ENCODE data around the gene PODXL. TPM values are rescaled to one million over a fixed set of nuclear protein-coding genes. Genes with fewer than 3 reads are reported as not detected.

Gene PODXL
- total and polyA plus RNA-seq, 2 of the 8 experiments (the other 6 are each of a cell fraction or from before 2014, with no cell fraction given), result 638 to 925 TPM

DNA sequence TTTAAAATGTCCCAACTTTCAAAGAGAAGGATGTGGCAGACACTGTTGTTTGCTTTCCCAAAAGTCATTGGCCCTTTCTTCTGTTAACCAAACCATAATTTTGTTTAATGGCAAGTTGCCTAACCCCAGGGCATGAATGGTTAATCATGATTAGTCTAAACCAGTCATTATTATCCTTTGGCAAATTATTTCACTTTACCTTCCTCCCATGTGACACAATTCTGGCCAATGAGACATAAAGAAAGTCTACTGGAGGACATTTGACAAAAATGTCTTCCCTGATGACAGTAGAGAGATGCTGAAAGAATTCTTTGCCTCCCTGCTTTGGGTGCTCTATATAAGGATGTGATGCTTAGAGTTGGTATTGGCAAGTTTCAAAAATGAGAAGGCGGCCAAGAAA is 101.9 kb downstream of the PODXL start:
- CTCF ChIA-PET (ENCODE audit: partially characterized antibody), result interaction anchor here (0.5 to 1.1 kb wide), 2 partner anchors 11 to 29 kb away, joined by 3 read pairs; no protein-coding TSS in a partner anchor
- DNase-seq (ENCODE audit: low read depth in 1 of 2, low spot score in 2 of 2), result no peak
- H3K56ac ChIP-seq (replicated peaks; ENCODE audit: insufficient read length, low read depth, low read length), result no peak overlapping the region
- no peak overlapping the region for H4K91ac ChIP-seq (replicated peaks; ENCODE audit: insufficient read length, low read length)
- H3K79me1 ChIP-seq (ENCODE audit: low read depth, low read length), result no peaks in the 10 kb centered on the region
- H3K4ac ChIP-seq (replicated peaks; ENCODE audit: insufficient read length, low read depth, low read length), result no peak overlapping the region
- no peak overlapping the region for H3K18ac ChIP-seq (ENCODE audit: extremely low read depth, low read length)
- no peak overlapping the region for H3K23ac ChIP-seq (ENCODE audit: insufficient read length)
- H3K9ac ChIP-seq (replicated peaks in 1 of 4; ENCODE audit: extremely low read depth in 1 of 4, low read depth in 3 of 4, low read length in 3 of 4), result no peak overlapping the region
- no peak overlapping the region for H3K4me3 ChIP-seq (ENCODE audit: extremely low read depth in 1 of 4, insufficient read depth in 2 of 4, low read depth in 3 of 4, low read length in 4 of 4)
- H3K36me3 ChIP-seq (ENCODE audit: control insufficient read depth in 2 of 4, insufficient read depth in 4 of 4, low read length in 3 of 4), result peaks cover 0 to 3% (median 0%) of the 10 kb centered on the region in 4 experiments; a peak in 2 of 8 replicates
- H2BK120ac ChIP-seq (replicated peaks; ENCODE audit: low read depth, low read length), result no peak overlapping the region
- H3K23me2 ChIP-seq (ENCODE audit: low read depth, low read length), result no peaks in the 10 kb centered on the region
- no peak overlapping the region for H2AK5ac ChIP-seq (ENCODE audit: low read depth, low read length)
- no peak overlapping the region for H2BK5ac ChIP-seq (ENCODE audit: low read depth, low read length)
- H3K4me1 ChIP-seq (replicated peaks in 1 of 4; ENCODE audit: control insufficient read depth in 3 of 4, insufficient read depth in 4 of 4, low read length in 3 of 4), result no peaks in the 10 kb centered on the region
- no peaks in the 10 kb centered on the region for H4K20me1 ChIP-seq (replicated peaks in 1 of 2; ENCODE audit: control insufficient read depth in 1 of 2, insufficient read depth in 2 of 2, low read length in 2 of 2)
- H4K8ac ChIP-seq (ENCODE audit: extremely low read depth, insufficient read depth, low read length), result no peak overlapping the region
- no peak for FAIRE-seq
- H3K9me3 ChIP-seq (ENCODE audit: insufficient read depth in 2 of 2, low read depth in 1 of 2, low read length in 1 of 2), result no peaks in the 10 kb centered on the region
- H2AFZ ChIP-seq (ENCODE audit: low read length), result no peak overlapping the region
- H2BK15ac ChIP-seq (ENCODE audit: low read length), result no peak overlapping the region
- H3K27me3 ChIP-seq (replicated peaks in 1 of 4; ENCODE audit: control insufficient read depth in 3 of 4, extremely low read depth in 1 of 4, insufficient read depth in 3 of 4, low read length in 3 of 4), result no peaks in the 10 kb centered on the region
- POLR2A ChIA-PET (ENCODE audit: partially characterized antibody), result no interaction called here
- H3K27ac ChIP-seq (ENCODE audit: low read depth, low read length), result no peak overlapping the region
- H4K5ac ChIP-seq (ENCODE audit: insufficient read length, low read depth, low read length), result no peak overlapping the region
- no peak overlapping the region for H3K14ac ChIP-seq (ENCODE audit: insufficient read length)
- no peaks in the 10 kb centered on the region for H3K79me2 ChIP-seq (ENCODE audit: control insufficient read depth in 1 of 2, insufficient read depth in 2 of 2, low read length in 2 of 2)
- H2BK20ac ChIP-seq (ENCODE audit: low read length), result no peak overlapping the region
- WGBS, 2 experiments (ENCODE audit: extremely low coverage in 1 of 2, insufficient coverage in 1 of 2, insufficient read length in 1 of 2, insufficient replicate concordance in 2 of 2, low coverage in 1 of 2, low lambda C conversion rate in 2 of 2, missing lambda C conversion rate in 1 of 2), result 93% methylated on average over 1 of the region's 1 CpG; no CpG with 5 or more reads in 1 of the 2 experiments
- no peak overlapping the region for H2BK12ac ChIP-seq (ENCODE audit: low read depth, low read length)
- H3K4me2 ChIP-seq (ENCODE audit: insufficient read depth in 1 of 2, low read depth in 2 of 2, low read length in 2 of 2), result no peak overlapping the region
- TF ChIP-seq POLR2AphosphoS5 (IDR thresholded peaks at IDR 0.05; ENCODE audit: low read depth, low read length) (no peak), NANOG (IDR thresholded peaks at IDR 0.05; ENCODE audit: insufficient read depth, low read depth, low read length, poor library complexity, severe bottlenecking) (no peak), SUZ12 (IDR thresholded peaks at IDR 0.05; ENCODE audit: low read length) (no peak), SIRT6 (IDR thresholded peaks at IDR 0.05; ENCODE audit: low read length) (no peak), HDAC6 (IDR thresholded peaks at IDR 0.05; ENCODE audit: low read depth, low read length) (no peak), KDM4A (IDR thresholded peaks at IDR 0.05; ENCODE audit: low read depth, low read length, severe bottlenecking) (no peak), SP2 (IDR thresholded peaks at IDR 0.05; ENCODE audit: low read length) (no peak)
- TF ChIP-seq, protein P1, sequence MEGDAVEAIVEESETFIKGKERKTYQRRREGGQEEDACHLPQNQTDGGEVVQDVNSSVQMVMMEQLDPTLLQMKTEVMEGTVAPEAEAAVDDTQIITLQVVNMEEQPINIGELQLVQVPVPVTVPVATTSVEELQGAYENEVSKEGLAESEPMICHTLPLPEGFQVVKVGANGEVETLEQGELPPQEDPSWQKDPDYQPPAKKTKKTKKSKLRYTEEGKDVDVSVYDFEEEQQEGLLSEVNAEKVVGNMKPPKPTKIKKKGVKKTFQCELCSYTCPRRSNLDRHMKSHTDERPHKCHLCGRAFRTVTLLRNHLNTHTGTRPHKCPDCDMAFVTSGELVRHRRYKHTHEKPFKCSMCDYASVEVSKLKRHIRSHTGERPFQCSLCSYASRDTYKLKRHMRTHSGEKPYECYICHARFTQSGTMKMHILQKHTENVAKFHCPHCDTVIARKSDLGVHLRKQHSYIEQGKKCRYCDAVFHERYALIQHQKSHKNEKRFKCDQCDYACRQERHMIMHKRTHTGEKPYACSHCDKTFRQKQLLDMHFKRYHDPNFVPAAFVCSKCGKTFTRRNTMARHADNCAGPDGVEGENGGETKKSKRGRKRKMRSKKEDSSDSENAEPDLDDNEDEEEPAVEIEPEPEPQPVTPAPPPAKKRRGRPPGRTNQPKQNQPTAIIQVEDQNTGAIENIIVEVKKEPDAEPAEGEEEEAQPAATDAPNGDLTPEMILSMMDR (IDR thresholded peaks at IDR 0.05; ENCODE audit: control extremely low read depth in 1 of 3, insufficient read depth in 1 of 3, low read depth in 1 of 3, low read length in 3 of 3), result no peak

Data from H1 (cell line).